Small intestine (tissue), 7 donors: ENCODE data around the gene DDTL. TPM values are rescaled to one million over a fixed set of nuclear protein-coding genes. Genes with fewer than 3 reads are reported as not detected.
A peak's percentile ranks its signal among the peaks of the same experiment; 100 is the strongest.

Source experiments
- DNase-seq, 2 donors: peaks; one replicate each; pipeline versions ENCODE4 v3.0.0 to v3.0.0-alpha.2; 2013
- FAIRE-seq: peaks from 2 replicates; lab custom pipeline; 2012; peaks lifted over from hg19 to GRCh38; lab: Jason Lieb, UNC
- H3K27ac ChIP-seq, 3 donors: one replicate each; pipeline ENCODE4 v1.5.1; 2013; ENCODE audit warnings: low read length in 2 of 3, mild to moderate bottlenecking in 2 of 3, control low read depth in 1 of 3, inconsistent platforms in 1 of 3, low read depth in 1 of 3, moderate library complexity in 1 of 3
- H3K27me3 ChIP-seq, 3 donors: one replicate each; pipeline ENCODE4 v1.6.1; 2013; ENCODE audit warnings: low read length in 3 of 3, inconsistent platforms in 1 of 3; ENCODE audit not compliant: control insufficient read depth in 3 of 3, insufficient read depth in 3 of 3
- H3K36me3 ChIP-seq, 3 donors: one replicate each; pipeline ENCODE4 v1.6.1; 2013; ENCODE audit warnings: low read length in 3 of 3, inconsistent platforms in 1 of 3, low read depth in 1 of 3, mild to moderate bottlenecking in 1 of 3, moderate library complexity in 1 of 3; ENCODE audit not compliant: control insufficient read depth in 3 of 3, insufficient read depth in 2 of 3
- H3K4me1 ChIP-seq, 3 donors: one replicate each; pipeline ENCODE4 v1.6.1; 2013; ENCODE audit warnings: low read length in 2 of 3, inconsistent platforms in 1 of 3, low read depth in 1 of 3, mild to moderate bottlenecking in 1 of 3, moderate library complexity in 1 of 3; ENCODE audit not compliant: control insufficient read depth in 3 of 3, insufficient read depth in 2 of 3
- H3K4me3 ChIP-seq, 3 donors: one replicate each; pipeline ENCODE4 v1.5.1; 2013; ENCODE audit warnings: low read length in 3 of 3, control low read depth in 1 of 3, inconsistent platforms in 1 of 3, low read depth in 1 of 3, mild to moderate bottlenecking in 1 of 3, moderate library complexity in 1 of 3
- H3K9me3 ChIP-seq, 2 donors: one replicate each; pipeline ENCODE4 v1.6.1; 2013; ENCODE audit warnings: low read depth in 1 of 2, low read length in 1 of 2; ENCODE audit not compliant: control insufficient read depth in 2 of 2, insufficient read depth in 1 of 2
- WGBS, 3 donors: extraction: QIAGEN DNeasy Blood & Tissue Kit; methylation state at CpG; one replicate each; pipeline ENCODE4 v1.1.7; 2013; 5-methylcytosine and 5-hydroxymethylcytosine counted together
- polyA plus RNA-seq, 4 donors: library from polyadenylated mRNA; stranded (reverse) in 3 of 4; unstranded in 1 of 4; fragments of 200-250 nt in 3 of 4; fragments of 120-200 nt in 1 of 4; gene quantifications; one replicate each; pipeline versions ENCODE4 v1.2.1 to v1.2.3, GENCODE V29; 2013
- donor health status: healthy with polysubstance abuse.
- donor health status: control.
- donor health status: control.
- donor health status: Bipolar disorder and iron deficiency.
- donor health status: healthy.

The DDTL gene
- polyA plus RNA-seq, 4 donors: 1.4 to 10.9 (median 7.7) TPM

DNA sequence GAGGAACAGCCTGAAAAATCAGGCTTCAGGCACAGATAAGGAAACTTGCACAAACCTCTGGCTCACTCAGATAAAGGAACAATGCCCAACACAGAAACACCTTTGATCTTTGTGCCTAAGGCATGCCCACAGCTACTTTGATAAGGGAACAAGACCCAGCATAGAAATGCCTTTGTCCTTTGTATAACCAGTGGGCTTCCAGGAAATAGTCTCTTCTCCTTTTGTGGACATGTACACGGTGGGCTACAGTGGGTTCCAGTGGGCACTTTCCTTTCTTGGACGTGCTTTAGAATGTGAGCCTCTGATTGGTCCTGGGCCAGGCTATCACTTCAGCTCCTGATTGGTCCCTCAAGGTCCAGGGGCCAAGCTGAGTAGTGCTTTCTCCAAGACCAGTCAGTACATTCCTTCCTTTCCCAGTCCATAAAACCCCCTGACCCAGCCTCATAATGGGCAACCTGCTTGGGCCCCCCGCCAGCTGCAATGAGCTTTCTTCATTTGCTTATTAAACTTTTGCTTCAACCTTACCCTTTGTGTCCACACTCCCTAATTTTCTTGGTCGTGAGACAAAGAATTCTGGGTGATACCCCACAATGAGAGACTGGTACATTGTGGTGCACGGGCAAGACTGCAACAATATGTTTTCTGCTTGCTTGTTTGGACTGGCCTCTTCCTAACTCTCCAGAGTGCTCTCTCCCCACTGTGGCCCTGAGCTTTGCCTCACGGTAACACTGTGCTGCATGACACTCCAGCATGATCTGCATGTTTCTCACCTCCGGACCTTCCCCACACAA, 42.7 kb downstream of the DDTL start:
- WGBS, 3 donors: 73 to 86% (median 74%) methylated on average over 7 of the region's 7 CpGs
- H3K9me3 ChIP-seq: peaks cover 0 to 2% of the 10 kb centered on the region in 2 donors
- DNase-seq: peak in 1 of 2 donors; percentile 76
- H3K4me3 ChIP-seq: no peak overlapping the region
- no peaks in the 10 kb centered on the region for H3K36me3 ChIP-seq
- H3K27ac ChIP-seq: peak overlapping the region in 1 of 3 donors; percentile 42
- peaks cover 0 to 26% (median 2%) of the 10 kb centered on the region in 3 donors for H3K4me1 ChIP-seq
- FAIRE-seq: no peak
- no peaks in the 10 kb centered on the region for H3K27me3 ChIP-seq

DNA sequence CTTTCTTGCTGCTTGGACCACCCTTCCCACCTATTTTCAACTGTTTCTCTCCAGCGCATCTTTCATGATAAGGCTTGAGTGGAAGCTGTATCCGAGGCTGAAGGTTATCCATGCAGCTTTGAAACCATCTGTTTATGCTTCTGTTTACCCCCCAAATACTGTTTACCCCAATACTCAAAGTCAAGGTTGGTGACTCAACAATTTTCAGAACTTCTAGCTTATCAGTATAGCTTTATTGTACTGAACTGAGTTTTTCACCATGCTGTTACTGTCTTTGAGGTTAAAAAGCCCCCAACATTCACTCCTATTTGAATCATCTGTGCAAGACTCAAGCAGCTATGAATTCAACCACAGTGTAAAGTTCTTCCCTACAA, 43.3 kb downstream of the DDTL start:
- Histone ChIP-seq H3K27ac (no peak overlapping the region), H3K27me3 (no peaks in the 10 kb centered on the region), H3K4me1 (peaks cover 0 to 26% (median 2%) of the 10 kb centered on the region in 3 donors), H3K36me3 (no peaks in the 10 kb centered on the region), H3K9me3 (peaks cover 0 to 2% of the 10 kb centered on the region in 2 donors), H3K4me3 (no peak overlapping the region)
- WGBS, 3 donors: 93 to 96% (median 94%) methylated on average over 2 of the region's 2 CpGs
- DNase-seq: no peak
- no peak for FAIRE-seq

DNA sequence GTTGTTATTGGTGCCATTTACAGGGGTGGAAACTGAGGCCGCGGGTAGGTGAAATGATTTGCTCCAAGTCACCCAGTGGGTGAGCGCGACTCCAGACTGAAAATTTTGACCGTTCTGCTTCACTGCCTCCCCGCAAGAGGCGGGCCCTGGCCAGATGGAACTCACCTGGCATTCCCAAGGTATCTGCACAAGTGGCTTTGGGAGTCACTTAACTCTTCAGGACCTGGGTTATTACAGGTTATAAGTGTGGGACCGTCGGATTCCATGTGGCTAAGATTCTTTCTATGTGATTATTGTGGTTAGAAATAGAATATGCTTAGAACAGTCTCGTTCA, 45.0 kb downstream of the DDTL start:
- FAIRE-seq: no peak
- WGBS, 3 donors: 0 to 1% (median 0%) methylated on average over 10 of the region's 10 CpGs
- Histone ChIP-seq H3K9me3 (peaks cover 0 to 2% of the 10 kb centered on the region in 2 donors), H3K27me3 (no peaks in the 10 kb centered on the region), H3K36me3 (no peaks in the 10 kb centered on the region), H3K4me3 (peak overlapping the region; percentile 66 to 96 (median 96)), H3K4me1 (peaks cover 0 to 26% (median 2%) of the 10 kb centered on the region in 3 donors), H3K27ac (peak overlapping the region; percentile 80 to 90 (median 86))
- DNase-seq: peak in 1 of 2 donors; percentile 52

DNA sequence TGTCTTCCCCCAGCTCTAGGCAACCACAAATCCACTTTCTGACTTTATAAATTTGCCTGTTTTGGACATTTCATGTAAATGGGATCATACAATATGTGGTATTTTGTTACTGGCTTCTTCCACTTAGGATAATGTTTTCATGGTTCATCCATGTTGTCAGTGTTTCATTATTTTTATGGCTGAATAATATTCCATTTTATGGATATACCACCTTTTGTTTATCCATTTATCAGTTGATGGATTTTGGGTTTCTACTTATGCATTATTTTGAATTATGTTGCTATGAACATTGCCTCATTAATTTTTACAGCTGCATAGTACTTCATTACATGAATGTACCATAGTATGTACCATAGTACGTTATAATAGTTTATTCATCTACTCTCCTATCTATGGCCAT, 49.5 kb downstream of the DDTL start:
- DNase-seq: no peak
- no peaks in the 10 kb centered on the region for H3K27me3 ChIP-seq
- 89 to 98% (median 98%) methylated on average over 1 of the region's 1 CpG for WGBS, 3 donors
- peaks cover 0 to 5% (median 0%) of the 10 kb centered on the region in 3 donors for H3K36me3 ChIP-seq
- H3K4me1 ChIP-seq: peaks cover 0 to 5% (median 0%) of the 10 kb centered on the region in 3 donors
- H3K4me3 ChIP-seq: no peak overlapping the region
- no peak overlapping the region for H3K27ac ChIP-seq
- no peaks in the 10 kb centered on the region for H3K9me3 ChIP-seq
- no peak for FAIRE-seq

DNA sequence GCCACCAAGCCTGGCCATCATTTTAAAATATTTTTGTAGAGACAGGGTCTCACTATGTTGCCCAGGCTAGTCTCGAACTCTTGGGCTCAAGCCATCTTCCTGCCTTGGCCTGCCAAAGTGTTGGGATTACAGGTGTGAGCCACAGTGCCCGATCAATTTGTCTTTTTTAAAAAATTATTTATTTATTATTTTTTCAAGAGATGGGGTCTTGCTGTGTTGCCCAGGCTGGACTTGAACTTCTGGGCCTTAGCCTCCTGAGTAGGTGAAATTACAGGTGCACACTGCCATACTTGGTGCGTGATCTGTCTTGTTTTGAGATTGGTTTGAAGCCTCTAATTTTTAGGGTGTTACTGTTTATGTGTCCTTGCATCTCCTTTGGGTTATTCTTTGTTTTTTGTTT, 54.6 kb downstream of the DDTL start:
- no peak overlapping the region for H3K4me3 ChIP-seq
- WGBS, 3 donors: 95 to 99% (median 97%) methylated on average over 3 of the region's 3 CpGs
- H3K27ac ChIP-seq: no peak overlapping the region
- no peaks in the 10 kb centered on the region for H3K9me3 ChIP-seq
- no peak for FAIRE-seq
- H3K36me3 ChIP-seq: peaks cover 0 to 15% (median 0%) of the 10 kb centered on the region in 3 donors
- no peak for DNase-seq
- H3K4me1 ChIP-seq: peaks cover 0 to 2% (median 0%) of the 10 kb centered on the region in 3 donors
- H3K27me3 ChIP-seq: no peaks in the 10 kb centered on the region

Other genes starting within 250 kb of the DDTL start
- 1 to 10 TPM in 1 of 4 donors, under 1 TPM in 2, not detected in 1; 0.27 to 3.7 (median 0.98) TPM for gene ZNF70, start 215.8 kb upstream of the DDTL start, polyA plus RNA-seq
- gene VPREB3, start 212.5 kb upstream of the DDTL start, polyA plus RNA-seq: 1 to 10 TPM in 1 of 4 donors, under 1 TPM in 1, not detected in 2; 0.95 to 6.2 TPM
- under 1 TPM in 2 of 4 donors, not detected in 2; 0.07 to 0.16 TPM for gene C22orf15, start 203.9 kb upstream of the DDTL start, polyA plus RNA-seq
- gene CHCHD10, start 198.9 kb upstream of the DDTL start, polyA plus RNA-seq: 100 to 1,000 TPM in 3 of 4 donors, 10 to 100 TPM in 1; 53.5 to 544 (median 282) TPM
- 10 to 100 TPM in 1 of 4 donors, 1 to 10 TPM in 2, not detected in 1; 1.1 to 16.8 (median 1.7) TPM for gene MMP11, start 194.0 kb upstream of the DDTL start, polyA plus RNA-seq
- 10 to 100 TPM; 29.3 to 87.6 (median 55.2) TPM for gene SMARCB1, start 179.9 kb upstream of the DDTL start, polyA plus RNA-seq
- gene DERL3, start 127.9 kb upstream of the DDTL start, polyA plus RNA-seq: 10 to 100 TPM in 2 of 4 donors, 1 to 10 TPM in 2; 2.0 to 33.0 (median 14.1) TPM
- 10 to 100 TPM in 1 of 4 donors, 1 to 10 TPM in 3; 3.6 to 17.8 (median 6.0) TPM for gene SLC2A11, start 109.0 kb upstream of the DDTL start, polyA plus RNA-seq
- 100 to 1,000 TPM; 335 to 743 (median 449) TPM for gene MIF, start 72.5 kb upstream of the DDTL start, polyA plus RNA-seq
- gene GSTT2B, start 5.7 kb upstream of the DDTL start, polyA plus RNA-seq: 1 to 10 TPM in 3 of 4 donors, not detected in 1; 1.1 to 6.7 (median 2.1) TPM
- gene DDT, start 7.6 kb downstream of the DDTL start, polyA plus RNA-seq: 100 to 1,000 TPM; 144 to 876 (median 451) TPM
- 1 to 10 TPM in 1 of 4 donors, under 1 TPM in 2, not detected in 1; 0.19 to 1.4 (median 0.81) TPM for gene GSTT2, start 13.2 kb downstream of the DDTL start, polyA plus RNA-seq
- not detected for gene GSTT4, start 38.6 kb downstream of the DDTL start, polyA plus RNA-seq
- 10 to 100 TPM; 19.7 to 45.7 (median 32.2) TPM for gene CABIN1, start 44.4 kb downstream of the DDTL start, polyA plus RNA-seq
- gene SUSD2, start 214.6 kb downstream of the DDTL start, polyA plus RNA-seq: 10 to 100 TPM in 2 of 4 donors, 1 to 10 TPM in 2; 6.1 to 82.9 (median 11.3) TPM